GM19438 (cell line): Measurements from ENCODE around the gene BLVRB.
"Not testable (repeated sequence)": the region's sequence is repeated elsewhere in the genome, so short reads cannot be mapped to it uniquely, and the experiment has no call there.

ENCODE experiments used
- ATAC-seq: cut with Tn5 transposase; IDR thresholded peaks from one replicate; pipeline ENCODE4 v1.9.1; 2021; ENCODE audit warnings: low read depth; ENCODE audit not compliant: unreplicated experiment

BLVRB gene

GRCh38 chr19:40465557-40466218, at the start of gene BLVRB:
BLVRB (minus strand) TSS chr19:40465745; CDS start chr19:40465688, 57 bp downstream.
- peak; percentile 76 for ATAC-seq

- no peak for ATAC-seq
Observed at GRCh38 chr19:40513741-40514315, 48.3 kb upstream of the BLVRB start.

- ATAC-seq: no peak
Observed at GRCh38 chr19:40513345-40513678, 47.8 kb upstream of the BLVRB start.

GRCh38 chr19:40512473-40513344, 47.2 kb upstream of the BLVRB start:
- no peak for ATAC-seq

GRCh38 chr19:40512110-40512472, 46.5 kb upstream of the BLVRB start:
- ATAC-seq: no peak

GRCh38 chr19:40511487-40511886, 45.9 kb upstream of the BLVRB start:
- no peak for ATAC-seq

GRCh38 chr19:40510526-40511115, 45.1 kb upstream of the BLVRB start:
- ATAC-seq: no peak

- no peak for ATAC-seq
Observed at GRCh38 chr19:40508739-40509260, 43.3 kb upstream of the BLVRB start.

- no peak for ATAC-seq
Observed at GRCh38 chr19:40507892-40508291, 42.3 kb upstream of the BLVRB start.

GRCh38 chr19:40506099-40506498, 40.6 kb upstream of the BLVRB start:
- ATAC-seq: no peak

GRCh38 chr19:40503320-40503695, 37.8 kb upstream of the BLVRB start:
- no peak for ATAC-seq

GRCh38 chr19:40502647-40503319, 37.2 kb upstream of the BLVRB start:
- ATAC-seq: no peak

- ATAC-seq: no peak
Observed at GRCh38 chr19:40502081-40502480, 36.5 kb upstream of the BLVRB start.

GRCh38 chr19:40501599-40501998, 36.1 kb upstream of the BLVRB start:
- ATAC-seq: no peak

GRCh38 chr19:40500678-40501530, 35.4 kb upstream of the BLVRB start:
- not testable (repeated sequence) for ATAC-seq

- ATAC-seq: no peak
Observed at GRCh38 chr19:40499320-40499719, 33.8 kb upstream of the BLVRB start.

GRCh38 chr19:40497214-40497613, 31.7 kb upstream of the BLVRB start:
- no peak for ATAC-seq

GRCh38 chr19:40494191-40494838, 28.8 kb upstream of the BLVRB start:
- ATAC-seq: no peak

GRCh38 chr19:40493778-40494177, 28.2 kb upstream of the BLVRB start:
- no peak for ATAC-seq
